Sigmoid colon (tissue), 4 donors: Measurements from ENCODE around the gene ARID2.

Experiments
- EP300 ChIP-seq, 4 donors: sonication (generic); formaldehyde crosslinking; IDR thresholded peaks; one replicate each; pipeline ENCODE4 v1.6.1; 2017; ENCODE audit warnings: antibody characterized with exemption in 4 of 4
- POLR2A ChIP-seq, 2 donors: fragments of 450-650 bp; IDR thresholded peaks; one replicate each; pipeline ENCODE4 v1.6.1; 2016; ENCODE audit warnings: antibody characterized with exemption in 2 of 2, mild to moderate bottlenecking in 2 of 2, moderate library complexity in 2 of 2
- POLR2AphosphoS5 ChIP-seq, 4 donors: sonication (generic); formaldehyde crosslinking; IDR thresholded peaks; one replicate each; pipeline ENCODE4 v1.6.1; 2017; ENCODE audit warnings: antibody characterized with exemption in 4 of 4
- TF ChIP-seq, protein P1 (sequence below), 4 experiments: fragments of 450-650 bp in 3 of 4; fragments of 200-600 bp in 1 of 4; IDR thresholded peaks; one replicate each; pipeline ENCODE4 v1.5.1; 2016 to 2019; ENCODE audit warnings: antibody characterized with exemption in 4 of 4, mild to moderate bottlenecking in 3 of 4, moderate library complexity in 2 of 4

DNA sequence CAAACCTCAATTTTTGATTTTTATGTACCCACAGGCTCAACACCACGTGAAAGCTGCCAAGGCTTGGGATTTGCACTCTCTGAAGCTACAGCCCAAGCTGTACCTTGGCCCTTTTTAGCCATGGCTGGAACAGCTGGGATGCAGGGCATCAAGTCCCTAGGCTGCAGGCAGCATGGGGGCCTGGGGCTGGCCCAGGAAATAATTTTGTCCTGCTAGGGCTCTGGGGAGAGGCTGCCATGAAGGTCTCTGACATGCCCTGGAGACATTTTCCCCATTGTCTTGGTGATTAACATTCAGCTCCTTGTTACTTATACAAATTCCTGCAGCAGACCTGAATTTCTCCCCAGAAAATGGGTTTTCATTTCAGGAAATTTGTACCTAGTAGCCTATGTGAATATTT, 157.2 kb downstream of the ARID2 start:
- TF ChIP-seq POLR2A (IDR thresholded peaks at IDR 0.05) = no peak
- TF ChIP-seq, protein P1, sequence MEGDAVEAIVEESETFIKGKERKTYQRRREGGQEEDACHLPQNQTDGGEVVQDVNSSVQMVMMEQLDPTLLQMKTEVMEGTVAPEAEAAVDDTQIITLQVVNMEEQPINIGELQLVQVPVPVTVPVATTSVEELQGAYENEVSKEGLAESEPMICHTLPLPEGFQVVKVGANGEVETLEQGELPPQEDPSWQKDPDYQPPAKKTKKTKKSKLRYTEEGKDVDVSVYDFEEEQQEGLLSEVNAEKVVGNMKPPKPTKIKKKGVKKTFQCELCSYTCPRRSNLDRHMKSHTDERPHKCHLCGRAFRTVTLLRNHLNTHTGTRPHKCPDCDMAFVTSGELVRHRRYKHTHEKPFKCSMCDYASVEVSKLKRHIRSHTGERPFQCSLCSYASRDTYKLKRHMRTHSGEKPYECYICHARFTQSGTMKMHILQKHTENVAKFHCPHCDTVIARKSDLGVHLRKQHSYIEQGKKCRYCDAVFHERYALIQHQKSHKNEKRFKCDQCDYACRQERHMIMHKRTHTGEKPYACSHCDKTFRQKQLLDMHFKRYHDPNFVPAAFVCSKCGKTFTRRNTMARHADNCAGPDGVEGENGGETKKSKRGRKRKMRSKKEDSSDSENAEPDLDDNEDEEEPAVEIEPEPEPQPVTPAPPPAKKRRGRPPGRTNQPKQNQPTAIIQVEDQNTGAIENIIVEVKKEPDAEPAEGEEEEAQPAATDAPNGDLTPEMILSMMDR (IDR thresholded peaks at IDR 0.05) = no peak
- no peak for TF ChIP-seq POLR2AphosphoS5 (IDR thresholded peaks at IDR 0.05)
- TF ChIP-seq EP300 (IDR thresholded peaks at IDR 0.05) = no peak
